ENCODE measurements around the gene CNN2. TPM values are rescaled to one million over a fixed set of nuclear protein-coding genes. Genes with fewer than 3 reads are reported as not detected.

The CNN2 gene
- total and polyA plus RNA-seq, 9 donors, result 60.6 to 438 (median 192) TPM

GRCh38 chr19:990119-990571 is 36.3 kb upstream of the CNN2 start:
- TF ChIP-seq POLR2A (IDR thresholded peaks at IDR 0.05), result no peak
- no peak for TF ChIP-seq CTCF (IDR thresholded peaks at IDR 0.05)
- no peak for TF ChIP-seq EP300 (IDR thresholded peaks at IDR 0.05)
- intact Hi-C loops (cut with DNase I), result loop anchor here in 1 of 4 donors (10.0 kb wide), 1 partner anchor 215 kb away; no protein-coding TSS in a partner anchor
- 30 to 44% (median 41%) methylated on average over 11 to 27 of the region's 27 CpGs for WGBS, 3 donors
- H3K4me3 ChIP-seq, result no peak overlapping the region
- no peaks in the 10 kb centered on the region for H3K9me3 ChIP-seq
- DNase-seq, result peak in 1 of 5 donors; percentile 42
- H3K4me1 ChIP-seq (ENCODE audit: insufficient read depth), result no peaks in the 10 kb centered on the region
- no peak overlapping the region for H3K27ac ChIP-seq
- H3K36me3 ChIP-seq, result no peaks in the 10 kb centered on the region
- H3K27me3 ChIP-seq, result no peaks in the 10 kb centered on the region

- 81 to 85% (median 84%) methylated on average over 23 of the region's 23 CpGs for WGBS, 3 donors
- H3K9me3 ChIP-seq, result no peaks in the 10 kb centered on the region
- H3K27me3 ChIP-seq, result no peaks in the 10 kb centered on the region
- H3K36me3 ChIP-seq, result no peaks in the 10 kb centered on the region
- H3K4me1 ChIP-seq (ENCODE audit: insufficient read depth), result no peaks in the 10 kb centered on the region
- TF ChIP-seq EP300 (IDR thresholded peaks at IDR 0.05) (no peak), CTCF (IDR thresholded peaks at IDR 0.05) (no peak), POLR2A (IDR thresholded peaks at IDR 0.05) (no peak)
- peak in 1 of 5 donors; percentile 36 for DNase-seq
- H3K27ac ChIP-seq, result no peak overlapping the region
- H3K4me3 ChIP-seq, result no peak overlapping the region
- intact Hi-C loops (cut with DNase I), result loop anchor here in 1 of 4 donors (10.0 kb wide), 1 partner anchor 216 kb away; no protein-coding TSS in a partner anchor
Observed at GRCh38 chr19:990746-991145, 35.7 kb upstream of the CNN2 start.

GRCh38 chr19:991174-991931 is 35.1 kb upstream of the CNN2 start:
- Histone ChIP-seq H3K4me3 (no peak overlapping the region), H3K27ac (no peak overlapping the region), H3K9me3 (no peaks in the 10 kb centered on the region), H3K36me3 (no peaks in the 10 kb centered on the region), H3K27me3 (no peaks in the 10 kb centered on the region), H3K4me1 (ENCODE audit: insufficient read depth) (peaks cover 2% of the 10 kb centered on the region)
- DNase-seq, result peak in 3 of 5 donors; percentile 37 to 54 (median 44)
- WGBS, 3 donors, result 72 to 87% (median 87%) methylated on average over 13 to 44 of the region's 47 CpGs
- intact Hi-C loops (cut with DNase I), result loop anchor here in 1 of 4 donors (10.0 kb wide), 1 partner anchor 217 kb away; no protein-coding TSS in a partner anchor
- TF ChIP-seq CTCF (IDR thresholded peaks at IDR 0.05) (no peak), POLR2A (IDR thresholded peaks at IDR 0.05) (no peak), EP300 (IDR thresholded peaks at IDR 0.05) (no peak)

- Histone ChIP-seq H3K9me3 (no peaks in the 10 kb centered on the region), H3K4me1 (ENCODE audit: insufficient read depth) (peaks cover 2% of the 10 kb centered on the region), H3K27ac (no peak overlapping the region), H3K4me3 (no peak overlapping the region), H3K36me3 (no peaks in the 10 kb centered on the region), H3K27me3 (no peaks in the 10 kb centered on the region)
- TF ChIP-seq EP300 (IDR thresholded peaks at IDR 0.05), result no peak
- 90 to 91% (median 90%) methylated on average over 31 to 42 of the region's 42 CpGs for WGBS, 3 donors
- DNase-seq, result peak in 1 of 5 donors; percentile 50
- intact Hi-C loops (cut with DNase I), result loop anchor here in 1 of 4 donors (10.0 kb wide), 1 partner anchor 217 kb away; no protein-coding TSS in a partner anchor
Observed at GRCh38 chr19:991932-992669, 34.3 kb upstream of the CNN2 start.

Data from ovary (tissue), 9 donors.